D721Med (cell line): ENCODE results near the gene PDGFA.

Experiments used
- DNase-seq: peaks from one replicate; pipeline ENCODE4 v3.0.0; 2011; ENCODE audit warnings: low spot score; ENCODE audit not compliant: insufficient read length
- FAIRE-seq: peaks from 2 replicates; lab custom pipeline; 2011; peaks lifted over from hg19 to GRCh38; lab: Jason Lieb, UNC
- CTCF ChIP-seq: IDR thresholded peaks from 2 replicates; pipeline ENCODE4 v1.5.1; 2012; ENCODE audit warnings: mild to moderate bottlenecking, control low read depth; ENCODE audit not compliant: insufficient read depth; ENCODE audit errors: missing control alignments

Gene PDGFA

GRCh38 chr7:499853-500485 lies 19.7 kb downstream of the PDGFA start:
- TF ChIP-seq CTCF, result no peak
- DNase-seq, result no peak
- no peak for FAIRE-seq

- FAIRE-seq (no peak), DNase-seq (no peak)
- no peak for TF ChIP-seq CTCF
Measured at GRCh38 chr7:498678-499641, 20.7 kb downstream of the PDGFA start.

- DNase-seq, result no peak
- no peak for TF ChIP-seq CTCF
- FAIRE-seq, result no peak
Measured at GRCh38 chr7:497946-498655, 21.5 kb downstream of the PDGFA start.

- FAIRE-seq, result no peak
Measured at GRCh38 chr7:497346-497745, 22.3 kb downstream of the PDGFA start.

GRCh38 chr7:496528-497295 lies 22.9 kb downstream of the PDGFA start:
- no peak for TF ChIP-seq CTCF
- no peak for DNase-seq
- FAIRE-seq, result no peak

More at GRCh38 chr7:497346-497745, 22.3 kb downstream of the PDGFA start:
- DNase-seq, result no peak
- TF ChIP-seq CTCF, result no peak

GRCh38 chr7:495761-496321 lies 23.8 kb downstream of the PDGFA start:
- TF ChIP-seq CTCF, result no peak
- DNase-seq (no peak), FAIRE-seq (no peak)
